Spleen (tissue), 11 donors: ENCODE data around the gene ARHGEF1. TPM values are rescaled to one million over a fixed set of nuclear protein-coding genes. Genes with fewer than 3 reads are reported as not detected.

Source experiments
- DNase-seq: peaks from one replicate; pipeline ENCODE4 v3.0.0-alpha.2; 2020
- H3K27ac ChIP-seq, 8 donors: fragments of 200-600 bp; sonication (generic) in 7 of 8; 1 replicate in 4 of 8; 2 replicates in 4 of 8; pipeline versions ENCODE4 v1.5.0 to v1.8.0; 2016 to 2021; ENCODE audit warnings: inconsistent platforms in 4 of 8, mild to moderate bottlenecking in 4 of 8, moderate library complexity in 1 of 8
- H3K27me3 ChIP-seq, 7 donors: fragments of 200-600 bp; sonication (generic) in 6 of 7; replicated peaks in 1 of 7; 1 replicate in 4 of 7; 2 replicates in 3 of 7; pipeline versions ENCODE4 v1.5.0 to v1.8.0; 2016 to 2021; ENCODE audit warnings: inconsistent platforms in 3 of 7, mild to moderate bottlenecking in 1 of 7
- H3K36me3 ChIP-seq, 6 donors: fragments of 200-600 bp; sonication (generic) in 5 of 6; 1 replicate in 4 of 6; 2 replicates in 2 of 6; pipeline versions ENCODE4 v1.5.0 to v1.8.0; 2016 to 2021; ENCODE audit warnings: inconsistent platforms in 2 of 6
- H3K4me1 ChIP-seq, 6 donors: fragments of 200-600 bp; sonication (generic) in 5 of 6; 1 replicate in 3 of 6; 2 replicates in 3 of 6; pipeline versions ENCODE4 v1.5.0 to v1.8.0; 2016 to 2021; ENCODE audit warnings: inconsistent platforms in 3 of 6
- H3K4me3 ChIP-seq, 8 donors: fragments of 200-600 bp; sonication (generic) in 7 of 8; 1 replicate in 4 of 8; 2 replicates in 4 of 8; pipeline versions ENCODE4 v1.5.0 to v1.8.0; 2016 to 2021; ENCODE audit warnings: inconsistent platforms in 4 of 8, mild to moderate bottlenecking in 4 of 8, moderate library complexity in 2 of 8
- H3K9me3 ChIP-seq, 8 donors: fragments of 200-600 bp; sonication (generic) in 7 of 8; 1 replicate in 4 of 8; 2 replicates in 4 of 8; pipeline versions ENCODE4 v1.5.0 to v1.8.0; 2016 to 2021; ENCODE audit warnings: inconsistent platforms in 4 of 8
- CTCF ChIP-seq, 11 experiments: fragments of 200-600 bp in 7 of 11; fragments of 450-650 bp in 4 of 11; sonication (generic) in 4 of 11; IDR thresholded peaks in 8 of 11; conservative IDR thresholded peaks in 3 of 11; 1 replicate in 7 of 11; 2 replicates in 4 of 11; pipeline versions ENCODE4 v1.4.0 to v1.8.0; 2016 to 2021; ENCODE audit warnings: antibody characterized with exemption in 11 of 11, inconsistent platforms in 4 of 11, mild to moderate bottlenecking in 1 of 11
- POLR2A ChIP-seq, 3 donors: fragments of 450-650 bp; IDR thresholded peaks; one replicate each; pipeline ENCODE4 v1.5.1; 2017; ENCODE audit warnings: antibody characterized with exemption in 3 of 3, mild to moderate bottlenecking in 1 of 3
- POLR2AphosphoS5 ChIP-seq, 3 donors: sonication (generic); formaldehyde crosslinking; IDR thresholded peaks; one replicate each; pipeline ENCODE4 v1.5.1; 2017; ENCODE audit warnings: antibody characterized with exemption in 3 of 3
- WGBS, 5 donors: extraction: QIAGEN DNeasy Blood & Tissue Kit in 3 of 5; methylation state at CpG; one replicate each; pipeline versions ENCODE4 v1.1.5 to v1.1.7; 2013 to 2018; 5-methylcytosine and 5-hydroxymethylcytosine counted together
- intact Hi-C: fragments of 100-400 bp; cut with DNase I; formaldehyde crosslinking; loops from one replicate; pipeline ENCODE4 v1.15.0; 2023; ENCODE audit warnings: low total_unique reads
- polyA plus RNA-seq, 3 donors: library from polyadenylated mRNA; stranded (reverse); fragments of 200-250 nt; gene quantifications; one replicate each; pipeline ENCODE4 v1.2.1, GENCODE V29; 2013
- total RNA-seq, 7 donors: library from RNA; depleted of rRNA in 3 of 7; stranded (reverse); fragments of >200 nt in 3 of 7; fragmentation: NEBNext Ultra II Directional in 4 of 7; extraction: Animal tissue kit (Norgen Biotek cat#: 25700) in 4 of 7; gene quantifications; one replicate each; pipeline versions ENCODE4 v1.1.0 to v1.2.1, GENCODE V29; 2016 to 2021
- donor health status: healthy with polysubstance abuse.
- donor health status: DM: no; HTN: no; CAD: no; lungs with moderate emphysema.
- donor health status: DM: no; HTN: no; CAD: no.
- donor health status: Bipolar disorder and iron deficiency.
- donor health status: healthy.
- donor health status: DM: no; HTN: no; CAD: no.
- donor health status: DM: yes; HTN: yes; CAD: no.

The ARHGEF1 gene
- total and polyA plus RNA-seq, 10 donors, result 238 to 543 (median 383) TPM

GRCh38 chr19:41903193-41903953, 20.4 kb downstream of the ARHGEF1 start:
- 87 to 99% (median 95%) methylated on average over 13 to 19 of the region's 19 CpGs for WGBS, 5 donors
- no peak overlapping the region for H3K27ac ChIP-seq
- DNase-seq, result no peak

DNA sequence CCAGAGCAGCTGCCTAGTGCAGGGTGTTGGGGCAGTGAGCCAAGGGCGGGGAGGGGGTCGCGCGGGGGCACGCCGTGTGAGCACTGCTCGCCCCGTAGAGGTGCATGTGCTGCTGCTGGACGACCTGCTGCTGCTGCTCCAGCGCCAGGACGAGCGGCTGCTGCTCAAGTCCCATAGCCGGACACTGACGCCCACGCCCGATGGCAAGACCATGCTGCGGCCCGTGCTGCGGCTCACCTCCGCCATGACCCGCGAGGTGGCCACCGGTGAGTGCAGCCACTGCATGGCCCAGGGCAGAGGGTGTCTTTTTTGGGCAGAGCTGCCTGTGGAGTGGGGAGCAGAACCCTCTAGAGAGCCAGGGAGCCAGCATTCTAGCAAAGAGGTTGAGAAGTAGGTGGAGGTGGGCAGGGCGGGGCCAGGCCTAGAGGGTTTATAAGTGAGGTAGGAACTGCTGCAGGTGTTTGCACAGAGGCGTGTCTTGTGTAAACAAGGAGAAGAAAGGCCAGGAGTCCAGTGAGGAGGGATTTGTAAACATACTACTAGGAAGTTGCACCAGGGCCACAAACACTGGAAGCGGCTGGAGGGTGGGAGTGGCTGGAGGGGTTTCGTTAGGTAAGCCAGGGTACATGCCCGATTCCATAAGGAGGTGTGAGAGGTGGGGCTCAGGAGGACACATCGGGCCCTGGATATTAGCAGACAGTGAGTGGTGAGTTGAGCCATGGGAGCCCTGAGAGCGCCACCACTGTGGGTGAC, 21.3 kb downstream of the ARHGEF1 start:
- WGBS, 5 donors, result 93 to 97% (median 95%) methylated on average over 13 to 30 of the region's 30 CpGs
- intact Hi-C loops, result no loop called here
- Histone ChIP-seq H3K4me3 (no peak overlapping the region), H3K27me3 (no peaks in the 10 kb centered on the region), H3K9me3 (no peaks in the 10 kb centered on the region), H3K4me1 (peaks cover 0 to 6% (median 0%) of the 10 kb centered on the region in 6 donors), H3K27ac (no peak overlapping the region), H3K36me3 (peaks cover 6 to 93% (median 89%) of the 10 kb centered on the region in 6 donors)
- peak; percentile 66 for DNase-seq
- TF ChIP-seq POLR2AphosphoS5 (IDR thresholded peaks at IDR 0.05) (peak in 2 of 3 donors; percentile 19 to 73), CTCF (IDR thresholded peaks at IDR 0.05 in 8 of 11, conservative IDR thresholded peaks at IDR 0.05 in 3 of 11) (no peak)

More at GRCh38 chr19:41903193-41903953, 20.4 kb downstream of the ARHGEF1 start:
- H3K27me3 ChIP-seq, result no peaks in the 10 kb centered on the region
- H3K4me1 ChIP-seq, result peaks cover 0 to 15% (median 0%) of the 10 kb centered on the region in 6 donors
- no peaks in the 10 kb centered on the region for H3K9me3 ChIP-seq
- peaks cover 8 to 100% (median 98%) of the 10 kb centered on the region in 6 donors for H3K36me3 ChIP-seq
- intact Hi-C loops, result no loop called here
- TF ChIP-seq POLR2AphosphoS5 (IDR thresholded peaks at IDR 0.05) (peak in 1 of 3 donors; percentile 42), CTCF (IDR thresholded peaks at IDR 0.05 in 8 of 11, conservative IDR thresholded peaks at IDR 0.05 in 3 of 11) (no peak), POLR2A (IDR thresholded peaks at IDR 0.05) (no peak)
- no peak overlapping the region for H3K4me3 ChIP-seq

DNA sequence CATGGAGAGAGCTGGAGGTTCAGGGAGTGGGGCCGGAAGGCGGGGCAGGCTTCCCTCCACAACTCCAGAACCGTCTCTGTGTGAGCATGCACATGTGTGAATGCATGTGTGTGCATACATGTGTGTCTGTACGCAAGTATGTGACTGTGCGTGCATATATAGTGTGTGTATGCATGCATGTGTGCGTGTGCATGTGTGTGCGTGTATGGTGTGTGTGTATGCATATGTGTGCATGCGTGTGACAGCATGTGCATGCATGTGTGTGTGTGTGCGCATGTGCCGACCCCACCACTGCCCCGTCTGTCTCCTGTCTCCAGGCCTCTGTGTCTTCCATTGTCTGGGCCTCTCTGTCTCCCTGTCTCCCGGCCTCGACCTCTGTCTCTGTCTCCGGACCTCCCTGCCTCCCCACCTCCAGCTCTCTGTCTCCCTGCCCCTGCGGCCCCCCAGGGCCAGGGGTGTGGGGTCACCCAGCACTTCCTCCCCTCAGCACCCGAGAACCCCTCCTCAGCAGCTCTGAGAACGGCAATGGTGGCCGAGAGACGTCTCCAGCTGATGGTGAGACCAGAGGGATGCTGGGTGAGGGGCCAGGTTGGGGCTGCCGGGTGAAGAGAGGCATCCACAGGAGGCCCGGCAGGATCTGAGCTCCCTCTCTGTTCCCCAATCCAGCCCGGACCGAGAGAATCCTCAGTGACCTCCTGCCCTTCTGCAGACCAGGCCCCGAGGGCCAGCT, 22.5 kb downstream of the ARHGEF1 start:
- H3K27ac ChIP-seq, result no peak overlapping the region
- TF ChIP-seq POLR2AphosphoS5 (IDR thresholded peaks at IDR 0.05) (peak; percentile 24 to 42 (median 30)), POLR2A (IDR thresholded peaks at IDR 0.05) (no peak)

DNA sequence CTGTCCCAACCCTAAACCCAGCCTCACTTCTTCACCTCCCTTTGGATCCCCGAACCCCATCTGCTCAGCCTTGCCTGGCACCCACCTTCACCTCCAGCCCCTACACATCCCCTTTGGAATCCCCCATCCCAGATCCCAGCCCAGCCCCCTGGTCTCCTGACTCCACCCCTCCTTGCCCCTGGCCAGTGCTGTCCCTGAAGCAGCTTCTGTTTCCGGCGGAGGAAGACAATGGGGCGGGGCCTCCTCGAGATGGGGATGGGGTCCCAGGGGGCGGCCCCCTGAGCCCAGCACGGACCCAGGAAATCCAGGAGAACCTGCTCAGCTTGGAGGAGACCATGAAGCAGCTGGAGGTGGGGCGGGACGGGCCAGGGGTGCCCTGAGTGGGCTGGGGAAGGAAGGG, 23.3 kb downstream of the ARHGEF1 start:
- peaks cover 0 to 3% (median 0%) of the 10 kb centered on the region in 7 donors for H3K27me3 ChIP-seq
- no peaks in the 10 kb centered on the region for H3K9me3 ChIP-seq
- H3K4me3 ChIP-seq, result no peak overlapping the region
- 72 to 88% (median 83%) methylated on average over 5 to 9 of the region's 9 CpGs for WGBS, 5 donors
- H3K36me3 ChIP-seq, result peaks cover 6 to 74% (median 69%) of the 10 kb centered on the region in 6 donors
- H3K27ac ChIP-seq, result no peak overlapping the region
- H3K4me1 ChIP-seq, result peaks cover 0 to 17% (median 0%) of the 10 kb centered on the region in 6 donors
- TF ChIP-seq POLR2AphosphoS5 (IDR thresholded peaks at IDR 0.05) (peak in 1 of 3 donors; percentile 8), CTCF (IDR thresholded peaks at IDR 0.05 in 8 of 11, conservative IDR thresholded peaks at IDR 0.05 in 3 of 11) (no peak)
- intact Hi-C loops, result no loop called here
- no peak for DNase-seq

More for the DNA sequence above, 22.5 kb downstream of the ARHGEF1 start:
- no peak overlapping the region for H3K4me3 ChIP-seq
- H3K4me1 ChIP-seq, result peaks cover 0 to 9% (median 0%) of the 10 kb centered on the region in 6 donors
- peaks cover 6 to 82% (median 77%) of the 10 kb centered on the region in 6 donors for H3K36me3 ChIP-seq
- DNase-seq, result no peak
- intact Hi-C loops, result no loop called here
- H3K27me3 ChIP-seq, result no peaks in the 10 kb centered on the region
- H3K9me3 ChIP-seq, result no peaks in the 10 kb centered on the region
- WGBS, 5 donors, result 88 to 93% (median 91%) methylated on average over 22 to 24 of the region's 24 CpGs
